Stimulated activated CD8-positive, alpha-beta memory T cell treated with anti-CD3 and anti-CD28 coated beads, Interleukin-15, amount 100 ng/mL, for 1 hour (primary cell): ENCODE results near the gene CNTN2.

Experiments used
- DNase-seq: peaks from one replicate; pipeline ENCODE4 v3.0.0-alpha.2; 2020; ENCODE audit warnings: low read depth

CNTN2 gene

GRCh38 chr1:205024679-205025078 is 18.3 kb upstream of the CNTN2 start:
- DNase-seq, result no peak

- no peak for DNase-seq
Measured at GRCh38 chr1:205025239-205025638, 17.8 kb upstream of the CNTN2 start.

DNA sequence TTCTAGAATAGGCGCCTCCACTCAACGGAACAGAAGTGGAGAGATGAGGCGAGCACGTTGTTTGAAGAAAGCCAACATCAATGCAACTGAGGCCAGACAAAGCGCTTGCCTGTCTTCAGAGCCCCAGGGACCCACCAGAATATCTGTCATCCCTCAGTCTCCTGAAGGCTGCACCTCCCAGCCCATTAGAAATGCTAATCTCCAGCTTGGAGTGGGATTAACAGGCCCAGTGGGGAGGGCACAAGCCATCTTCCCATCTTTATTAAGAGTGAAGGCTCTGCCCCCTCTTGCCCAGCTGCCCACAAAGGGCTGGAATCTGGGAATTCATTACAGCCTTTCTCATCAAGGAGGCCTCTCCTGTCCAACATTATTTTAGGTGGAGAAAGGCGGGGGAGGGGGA is 16.8 kb upstream of the CNTN2 start:
- no peak for DNase-seq

DNA sequence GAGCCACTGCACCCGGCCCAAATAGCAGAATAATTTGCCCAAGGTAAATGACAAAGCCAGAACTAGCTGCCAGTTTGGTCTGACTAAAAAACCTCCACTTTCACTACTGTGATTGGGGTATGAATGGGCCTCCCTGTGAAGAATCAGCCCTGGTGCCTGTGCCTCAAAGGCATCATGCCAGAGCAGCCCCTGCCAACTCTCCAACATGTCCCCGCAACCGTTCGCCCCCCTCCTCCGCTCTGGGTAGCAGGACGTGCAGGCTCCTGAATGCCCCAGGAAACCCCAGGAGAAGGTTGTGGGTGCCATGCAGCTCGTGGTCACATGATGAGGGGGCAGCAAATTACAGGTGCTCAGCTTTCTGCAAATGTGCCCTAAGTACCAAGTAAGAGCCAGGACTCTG is 14.6 kb upstream of the CNTN2 start:
- no peak for DNase-seq

- DNase-seq, result no peak
Measured at GRCh38 chr1:205028924-205029323, 14.1 kb upstream of the CNTN2 start.

- DNase-seq, result no peak
Measured at GRCh38 chr1:205030241-205030640, 12.8 kb upstream of the CNTN2 start.

- DNase-seq, result no peak
Measured at GRCh38 chr1:205030896-205031295, 12.1 kb upstream of the CNTN2 start.

- no peak for DNase-seq
Measured at GRCh38 chr1:205032508-205032907, 10.5 kb upstream of the CNTN2 start.

DNA sequence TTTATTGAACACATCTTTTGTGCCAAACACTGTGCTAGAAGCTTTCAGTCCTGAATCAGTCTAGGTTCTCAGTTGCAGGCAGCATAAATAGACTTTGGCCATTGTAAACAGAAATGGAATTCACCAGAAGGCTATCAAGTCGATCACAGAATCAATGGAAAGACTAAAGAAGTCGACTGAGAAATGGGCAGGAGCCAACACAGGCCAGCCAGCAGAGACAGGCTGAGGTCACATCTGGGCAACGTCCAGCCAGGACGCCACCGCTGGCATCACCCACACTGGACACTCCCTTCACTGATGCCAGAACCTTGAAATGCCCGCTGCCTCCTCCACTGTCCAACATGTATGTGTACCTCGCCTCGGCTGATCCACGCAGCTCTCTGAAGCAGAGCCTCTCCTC is 5.5 kb upstream of the CNTN2 start:
- DNase-seq, result no peak

DNA sequence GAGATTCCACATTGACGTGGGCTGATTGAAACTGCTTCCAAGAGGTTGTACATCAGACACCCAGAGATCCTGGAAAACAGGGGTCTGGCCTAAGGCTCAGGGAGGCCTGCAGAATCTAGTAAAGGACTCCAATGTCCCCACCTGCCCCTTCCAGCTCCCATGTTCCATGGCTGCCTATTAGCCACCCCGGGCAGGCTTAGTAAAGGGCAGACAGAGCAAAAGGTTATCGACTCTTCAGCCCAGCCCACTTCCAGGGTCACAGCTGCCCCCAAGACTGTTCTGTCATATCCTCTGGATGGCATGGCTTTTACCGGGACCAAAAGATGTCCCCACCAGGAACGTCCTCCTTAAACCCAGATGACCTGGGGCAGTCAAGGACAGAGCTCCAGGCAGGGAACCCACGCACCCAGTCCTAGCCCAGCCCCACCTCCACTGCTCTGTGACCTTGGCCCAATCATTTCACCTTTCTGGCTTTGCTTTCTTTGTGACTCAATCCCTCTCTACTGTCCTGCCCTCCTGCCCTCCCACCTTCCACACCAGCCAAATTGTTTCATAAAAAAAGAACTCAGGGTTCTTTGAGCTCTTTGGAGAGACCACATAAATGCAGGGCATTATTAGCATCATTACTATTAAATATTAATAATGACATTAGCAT is 4.8 kb upstream of the CNTN2 start:
- DNase-seq, result no peak

DNA sequence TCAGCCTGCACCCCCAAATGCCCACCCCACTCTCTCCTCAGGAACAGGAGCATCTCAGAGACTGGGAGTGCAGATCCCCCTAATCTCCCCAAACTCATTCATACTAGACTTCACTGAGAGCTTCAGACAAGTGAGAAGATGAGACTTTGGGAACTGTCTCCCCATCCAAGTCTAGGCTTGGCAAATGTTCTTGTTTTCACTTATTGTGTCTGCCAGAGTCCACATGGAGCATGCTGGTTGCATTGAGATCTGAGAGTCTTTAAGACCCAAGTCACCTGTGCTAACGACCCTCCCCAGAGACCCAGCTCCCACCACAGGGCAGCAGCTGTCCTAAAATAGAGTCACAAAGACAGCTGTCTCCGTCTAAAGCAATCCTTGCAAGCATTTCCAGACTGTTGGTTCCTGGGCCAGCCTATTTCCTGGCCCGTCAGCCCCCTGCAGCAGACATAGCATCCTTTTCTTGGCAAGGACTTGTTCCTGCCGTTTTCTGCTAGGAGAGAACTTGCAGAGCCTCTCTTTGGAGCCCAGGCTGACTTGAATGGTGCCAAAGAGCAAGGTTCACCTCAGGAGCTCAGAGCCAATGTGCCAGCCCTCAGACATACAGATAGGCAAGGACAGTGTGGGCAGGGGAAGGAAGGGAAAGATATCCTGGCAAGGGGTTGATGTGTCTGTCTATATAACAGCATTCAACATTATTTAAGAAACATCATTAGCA is 1.9 kb upstream of the CNTN2 start:
- no peak for DNase-seq

GRCh38 chr1:205041998-205042910 is 758 bp upstream of the CNTN2 start:
- no peak for DNase-seq

- no peak for DNase-seq
Measured at GRCh38 chr1:205043866-205044265, 854 bp downstream of the CNTN2 start.

- DNase-seq, result no peak
Measured at GRCh38 chr1:205044741-205045140, 1.7 kb downstream of the CNTN2 start.

- no peak for DNase-seq
Measured at GRCh38 chr1:205045146-205045545, 2.1 kb downstream of the CNTN2 start.

DNA sequence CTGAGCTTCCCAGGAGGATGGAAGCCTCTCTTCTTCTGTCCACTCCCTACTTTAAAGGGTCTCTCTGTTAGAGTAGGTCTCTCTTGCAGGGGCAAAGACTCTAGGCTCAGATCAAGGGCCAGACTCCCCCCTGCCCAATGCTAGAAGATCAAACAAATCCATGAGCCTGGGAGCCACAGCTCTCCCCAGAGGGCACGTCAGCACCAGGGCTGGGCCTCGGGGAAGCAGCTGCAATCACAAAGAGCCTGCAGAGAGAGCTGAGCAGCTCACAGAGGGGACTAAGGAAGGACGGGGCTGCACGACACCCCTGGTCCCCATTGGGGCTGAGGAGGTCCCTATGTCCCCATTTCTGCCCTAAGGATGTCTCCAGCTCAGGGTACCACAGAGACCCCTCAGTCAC is 3.9 kb downstream of the CNTN2 start:
- no peak for DNase-seq

- no peak for DNase-seq
Measured at GRCh38 chr1:205047764-205048231, 4.8 kb downstream of the CNTN2 start.

DNA sequence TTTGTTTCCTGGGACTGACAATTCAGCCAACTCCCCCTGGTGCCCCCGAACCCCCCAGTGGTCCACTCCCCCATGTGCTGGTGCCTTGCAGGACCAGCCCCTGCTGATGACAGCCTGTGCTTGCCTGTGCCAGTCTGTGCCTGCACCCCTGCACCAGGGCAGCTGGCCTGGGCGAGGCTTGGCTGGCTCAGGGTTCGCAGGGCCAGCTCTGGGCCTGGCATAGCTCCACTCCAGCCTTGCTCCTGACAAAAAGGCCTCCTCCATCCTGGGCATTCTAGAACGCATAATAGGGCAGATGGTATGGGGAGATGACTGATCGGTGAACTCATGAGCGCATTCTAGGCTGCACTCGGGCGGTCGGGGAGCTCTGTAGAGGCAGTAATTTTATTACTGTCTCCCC is 5.4 kb downstream of the CNTN2 start:
- no peak for DNase-seq

DNA sequence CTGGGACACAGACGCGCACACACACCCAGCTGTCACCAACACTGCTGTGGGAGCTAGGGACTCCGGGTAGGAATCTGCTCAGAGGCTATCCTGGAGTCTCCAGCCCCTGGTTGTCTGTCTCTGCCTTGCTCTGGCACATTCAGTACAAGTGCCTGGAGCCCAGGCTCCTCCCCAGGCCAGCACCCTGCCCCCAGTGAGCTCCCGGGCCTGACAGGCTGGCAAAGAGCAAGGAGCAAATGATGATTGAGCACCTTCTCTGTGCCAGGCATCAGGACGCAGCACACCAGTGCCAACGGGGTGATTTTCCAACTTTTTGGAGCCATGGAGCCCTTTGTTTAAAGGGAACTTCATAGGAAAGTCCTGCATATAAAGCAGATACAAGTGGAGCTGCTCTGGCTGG is 6.5 kb downstream of the CNTN2 start:
- DNase-seq, result no peak

- DNase-seq, result no peak
Measured at GRCh38 chr1:205052690-205053089, 9.7 kb downstream of the CNTN2 start.

- DNase-seq, result no peak
Measured at GRCh38 chr1:205053296-205053695, 10.3 kb downstream of the CNTN2 start.

DNA sequence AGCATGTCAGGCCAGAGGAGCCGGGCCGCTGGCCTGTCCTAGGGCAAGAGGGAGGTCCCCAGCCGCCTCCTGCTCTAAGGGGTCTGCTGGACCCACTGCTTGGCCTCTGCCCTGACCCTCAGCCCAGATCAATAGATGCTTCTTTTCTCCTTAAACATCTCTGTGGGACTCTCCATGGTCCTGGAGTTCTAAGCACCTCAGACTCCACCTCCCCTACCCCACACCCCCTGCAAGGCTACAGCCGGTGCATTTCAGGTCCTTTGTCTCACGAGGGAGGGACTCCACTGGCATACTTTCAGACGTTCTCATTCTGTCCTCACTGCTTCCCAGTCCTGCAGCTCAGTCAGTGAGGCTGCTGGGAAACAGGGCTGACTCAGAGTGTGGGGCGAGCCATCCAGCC is 11.0 kb downstream of the CNTN2 start:
- no peak for DNase-seq

- DNase-seq, result no peak
Measured at GRCh38 chr1:205056188-205056611, 13.2 kb downstream of the CNTN2 start.
